Thoracic aorta (tissue), 2 donors: ENCODE results near the gene FOCAD. TPM values are rescaled to one million over a fixed set of nuclear protein-coding genes. Genes with fewer than 3 reads are reported as not detected.

Source experiments
- ATAC-seq: fragments of 150-250 bp; one replicate; pipeline ENCODE4 v1.8.0; 2017; ENCODE audit warnings: low read depth; ENCODE audit not compliant: insufficient number of reproducible peaks, low FRiP score
- DNase-seq: peaks from one replicate; pipeline ENCODE4 v3.0.0-alpha.2; 2020; ENCODE audit warnings: low spot score
- H3K27ac ChIP-seq, 2 donors: fragments of 200-600 bp; sonication (generic); 1 replicate in 1 of 2; 2 replicates in 1 of 2; pipeline ENCODE4 v1.5.1; 2016; ENCODE audit warnings: mild to moderate bottlenecking in 2 of 2, moderate library complexity in 2 of 2
- H3K27me3 ChIP-seq: fragments of 200-600 bp; sonication (generic); replicated peaks from 2 replicates; pipeline ENCODE4 v1.6.0; 2016; ENCODE audit warnings: mild to moderate bottlenecking; ENCODE audit not compliant: insufficient read depth
- H3K36me3 ChIP-seq: fragments of 200-600 bp; sonication (generic); one replicate; pipeline ENCODE4 v1.5.1; 2016
- H3K4me1 ChIP-seq, 2 donors: fragments of 200-600 bp; sonication (generic); 1 replicate in 1 of 2; 2 replicates in 1 of 2; pipeline versions ENCODE4 v1.5.1 to v1.6.0; 2016; ENCODE audit warnings: low read depth in 2 of 2, mild to moderate bottlenecking in 1 of 2; ENCODE audit not compliant: control insufficient read depth in 1 of 2
- H3K4me3 ChIP-seq: fragments of 200-600 bp; sonication (generic); 2 replicates; pipeline ENCODE4 v1.5.1; 2016; ENCODE audit warnings: mild to moderate bottlenecking
- H3K9me3 ChIP-seq: fragments of 200-600 bp; sonication (generic); 2 replicates; pipeline ENCODE4 v1.5.1; 2016
- total RNA-seq, 2 donors: library from RNA; depleted of rRNA; stranded (reverse); fragments of >200 nt; gene quantifications; one replicate each; pipeline versions ENCODE4 v1.1.0 to v1.2.3, GENCODE V29; 2016
- TF ChIP-seq, protein P1 (sequence below): fragments of 200-600 bp; sonication (generic); IDR thresholded peaks from one replicate; pipeline ENCODE4 v1.5.1; 2019; ENCODE audit warnings: antibody characterized with exemption

Gene FOCAD
- total RNA-seq, 2 donors from 2014 or later: 33.1 to 45.9 TPM

GRCh38 chr9:20908461-20908860 is 224.4 kb downstream of the FOCAD start:
- ATAC-seq: no peak
- H3K4me1 ChIP-seq: no peaks in the 10 kb centered on the region
- TF ChIP-seq, protein P1, sequence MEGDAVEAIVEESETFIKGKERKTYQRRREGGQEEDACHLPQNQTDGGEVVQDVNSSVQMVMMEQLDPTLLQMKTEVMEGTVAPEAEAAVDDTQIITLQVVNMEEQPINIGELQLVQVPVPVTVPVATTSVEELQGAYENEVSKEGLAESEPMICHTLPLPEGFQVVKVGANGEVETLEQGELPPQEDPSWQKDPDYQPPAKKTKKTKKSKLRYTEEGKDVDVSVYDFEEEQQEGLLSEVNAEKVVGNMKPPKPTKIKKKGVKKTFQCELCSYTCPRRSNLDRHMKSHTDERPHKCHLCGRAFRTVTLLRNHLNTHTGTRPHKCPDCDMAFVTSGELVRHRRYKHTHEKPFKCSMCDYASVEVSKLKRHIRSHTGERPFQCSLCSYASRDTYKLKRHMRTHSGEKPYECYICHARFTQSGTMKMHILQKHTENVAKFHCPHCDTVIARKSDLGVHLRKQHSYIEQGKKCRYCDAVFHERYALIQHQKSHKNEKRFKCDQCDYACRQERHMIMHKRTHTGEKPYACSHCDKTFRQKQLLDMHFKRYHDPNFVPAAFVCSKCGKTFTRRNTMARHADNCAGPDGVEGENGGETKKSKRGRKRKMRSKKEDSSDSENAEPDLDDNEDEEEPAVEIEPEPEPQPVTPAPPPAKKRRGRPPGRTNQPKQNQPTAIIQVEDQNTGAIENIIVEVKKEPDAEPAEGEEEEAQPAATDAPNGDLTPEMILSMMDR: no peak
- no peak for DNase-seq
- no peaks in the 10 kb centered on the region for H3K27me3 ChIP-seq
- H3K36me3 ChIP-seq: no peaks in the 10 kb centered on the region
- H3K9me3 ChIP-seq: no peaks in the 10 kb centered on the region
- H3K27ac ChIP-seq: no peak overlapping the region
- no peak overlapping the region for H3K4me3 ChIP-seq

- no peak for ATAC-seq
- no peaks in the 10 kb centered on the region for H3K27me3 ChIP-seq
- H3K4me1 ChIP-seq: no peaks in the 10 kb centered on the region
- TF ChIP-seq, protein P1: no peak
- no peaks in the 10 kb centered on the region for H3K9me3 ChIP-seq
- no peaks in the 10 kb centered on the region for H3K36me3 ChIP-seq
- no peak overlapping the region for H3K27ac ChIP-seq
- no peak overlapping the region for H3K4me3 ChIP-seq
- DNase-seq: no peak
Observed at GRCh38 chr9:20914556-20914955, 230.5 kb downstream of the FOCAD start.

- Histone ChIP-seq H3K4me3 (no peak overlapping the region), H3K27ac (no peak overlapping the region), H3K9me3 (no peaks in the 10 kb centered on the region), H3K27me3 (no peaks in the 10 kb centered on the region), H3K4me1 (no peaks in the 10 kb centered on the region), H3K36me3 (no peaks in the 10 kb centered on the region)
- TF ChIP-seq, protein P1: no peak
- ATAC-seq: no peak
- no peak for DNase-seq
Observed at GRCh38 chr9:20921362-20921761, 237.3 kb downstream of the FOCAD start.

DNA sequence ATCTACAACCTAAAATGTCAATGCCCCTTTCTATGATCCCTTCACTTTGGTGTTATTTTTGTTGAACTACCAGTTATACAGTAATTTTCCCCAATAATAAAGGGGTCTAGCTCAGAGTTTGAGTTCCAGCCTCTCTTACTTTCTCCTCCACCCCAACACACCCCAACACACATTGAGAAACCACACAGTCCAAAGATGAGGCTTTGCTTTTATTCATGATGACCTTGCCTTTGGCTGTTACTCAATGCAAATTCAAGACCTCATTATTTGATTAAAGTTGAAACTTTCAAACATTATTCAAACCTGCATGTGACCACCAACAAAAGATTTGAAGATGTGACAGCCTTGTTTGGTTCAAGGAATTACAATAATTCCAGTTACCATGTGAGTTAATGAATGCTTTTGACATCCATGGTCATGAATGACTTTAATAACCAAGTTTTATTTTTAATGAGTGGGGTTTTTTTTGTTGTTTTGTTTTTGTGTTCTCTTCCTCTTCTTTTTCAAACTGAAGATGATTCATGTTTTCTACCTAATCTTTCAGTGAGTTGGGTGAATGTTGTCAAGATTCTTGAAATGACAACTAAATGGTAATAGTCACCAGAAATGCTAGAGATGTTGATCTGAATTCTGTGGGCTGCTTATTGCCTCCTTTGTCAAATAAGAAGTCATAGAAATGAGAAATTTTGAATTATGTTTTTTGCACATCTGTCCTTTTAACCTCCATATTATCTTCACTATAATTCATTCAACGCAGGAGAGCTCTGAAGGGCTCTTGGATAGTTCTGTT is 241.4 kb downstream of the FOCAD start:
- no peak for ATAC-seq
- no peak overlapping the region for H3K27ac ChIP-seq
- TF ChIP-seq, protein P1: no peak
- H3K4me1 ChIP-seq: no peaks in the 10 kb centered on the region
- DNase-seq: no peak
- no peaks in the 10 kb centered on the region for H3K9me3 ChIP-seq
- H3K36me3 ChIP-seq: no peaks in the 10 kb centered on the region
- H3K4me3 ChIP-seq: no peak overlapping the region
- H3K27me3 ChIP-seq: no peaks in the 10 kb centered on the region

DNA sequence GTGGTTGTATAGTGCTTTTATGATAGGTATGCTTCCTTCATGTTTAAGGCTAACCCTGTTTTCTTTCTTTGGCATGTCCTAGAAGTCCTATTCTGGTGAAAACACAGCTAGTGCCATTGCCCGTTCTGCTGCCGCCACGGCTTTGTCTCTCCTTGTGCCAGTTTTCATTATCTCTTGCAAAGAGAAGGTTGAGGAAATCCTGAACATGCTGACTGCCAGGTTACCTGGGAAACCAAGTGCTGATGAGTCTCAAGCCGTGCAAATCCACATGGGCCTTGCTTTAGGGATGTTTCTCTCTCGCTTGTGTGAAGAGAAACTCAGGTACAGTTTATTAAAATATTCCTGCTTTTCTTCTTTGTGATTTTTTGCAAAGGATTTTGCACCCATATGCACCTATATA is 245.2 kb downstream of the FOCAD start:
- H3K27me3 ChIP-seq: no peaks in the 10 kb centered on the region
- no peak for DNase-seq
- TF ChIP-seq, protein P1: no peak
- no peaks in the 10 kb centered on the region for H3K36me3 ChIP-seq
- H3K9me3 ChIP-seq: no peaks in the 10 kb centered on the region
- H3K4me1 ChIP-seq: no peaks in the 10 kb centered on the region
- H3K27ac ChIP-seq: no peak overlapping the region
- ATAC-seq: no peak
- no peak overlapping the region for H3K4me3 ChIP-seq
